AG20443 (cell line): Measurements from ENCODE around the gene TBKBP1.

Source experiments
- DNase-seq: peaks from one replicate; pipeline ENCODE4 v3.0.0; 2012; ENCODE audit warnings: low spot score, mixed read lengths

The TBKBP1 gene

DNA sequence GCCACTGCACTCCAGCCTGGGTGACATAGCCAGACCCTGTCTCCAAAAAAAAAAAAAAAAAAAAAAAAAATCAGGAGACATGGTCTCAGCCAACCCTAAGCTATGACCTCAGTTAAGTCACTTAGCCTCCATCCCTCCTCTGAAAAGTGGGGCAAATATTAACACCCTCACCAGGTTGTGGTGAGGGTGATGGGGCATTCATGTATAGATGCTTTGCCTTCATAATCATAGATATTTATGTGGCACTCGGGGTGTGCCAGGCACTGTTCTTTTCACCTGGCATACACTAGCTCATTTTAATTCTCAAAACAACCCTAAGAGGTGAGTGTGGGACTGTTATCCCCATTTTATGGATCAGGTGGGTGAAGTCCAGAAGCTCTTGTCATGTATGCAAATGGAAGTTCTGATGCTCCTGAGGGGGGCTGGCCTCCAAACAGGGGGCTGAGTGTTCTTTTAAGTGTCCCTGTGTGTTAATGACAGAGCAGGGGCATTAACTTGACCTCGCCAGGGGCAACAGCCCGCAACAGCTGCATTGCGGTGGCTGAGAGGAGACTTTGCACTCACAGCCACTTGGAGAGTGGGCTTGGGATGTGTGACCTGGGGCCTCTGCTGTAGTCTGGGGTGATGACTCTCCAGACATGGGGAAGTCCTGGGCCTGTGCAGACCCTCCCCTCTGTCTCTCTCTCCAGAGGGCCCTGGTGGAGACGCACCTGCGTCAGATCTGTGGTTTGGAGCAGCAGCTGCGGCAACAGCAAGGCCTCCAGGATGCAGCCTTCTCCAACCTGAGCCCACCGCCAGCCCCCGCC lies 4.1 kb downstream of the TBKBP1 start:
- no peak for DNase-seq

DNA sequence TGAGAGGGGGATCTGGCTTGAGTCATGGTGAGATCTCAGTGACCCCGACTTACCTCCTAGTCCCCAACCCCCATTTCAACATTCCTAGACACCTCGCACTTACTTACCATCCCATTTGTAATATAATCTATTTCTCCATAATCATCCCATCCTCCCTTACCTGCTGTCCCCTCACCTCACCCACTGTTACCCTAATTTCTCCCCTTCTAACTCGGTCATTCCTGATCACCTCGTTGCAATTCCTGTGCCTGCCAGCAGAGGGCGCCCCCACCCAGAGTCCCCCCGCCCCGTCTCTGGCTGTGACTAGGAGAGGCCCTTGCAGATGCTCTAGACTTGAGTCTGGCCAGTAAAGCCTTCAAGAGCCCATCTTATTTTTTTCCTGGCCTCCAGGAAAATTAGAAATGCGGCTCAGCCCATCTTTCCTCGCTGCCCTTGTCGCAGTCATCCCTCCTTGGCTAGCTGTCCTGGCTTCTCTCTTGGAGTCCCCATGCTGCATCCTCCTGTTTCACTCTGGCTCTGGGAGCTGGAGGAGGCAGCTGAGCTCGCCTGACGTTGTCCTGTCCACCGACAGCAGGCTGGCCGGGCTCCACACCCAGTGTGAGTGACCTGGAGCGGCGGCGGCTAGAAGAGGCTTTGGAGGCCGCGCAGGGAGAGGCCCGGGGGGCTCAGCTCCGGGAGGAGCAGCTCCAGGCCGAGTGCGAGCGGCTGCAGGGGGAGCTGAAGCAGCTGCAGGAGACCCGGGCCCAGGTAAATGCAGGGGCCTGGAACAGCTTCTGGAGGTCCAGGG lies 5.0 kb downstream of the TBKBP1 start:
- peak; percentile 94 for DNase-seq

DNA sequence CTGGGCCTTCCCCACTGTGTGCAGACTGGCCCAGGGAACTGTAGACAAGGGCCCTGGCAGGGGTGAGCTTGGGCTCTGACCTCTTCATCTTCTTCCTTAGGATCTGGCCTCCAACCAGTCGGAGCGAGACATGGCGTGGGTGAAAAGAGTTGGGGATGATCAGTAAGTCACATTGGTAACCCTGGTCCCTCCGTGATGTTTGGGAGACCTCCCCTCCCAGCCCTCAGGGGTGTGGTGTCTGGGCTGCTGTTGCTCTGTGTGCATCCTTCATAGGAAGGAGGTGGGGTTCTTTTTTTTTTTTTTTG lies 5.5 kb downstream of the TBKBP1 start:
- no peak for DNase-seq

DNA sequence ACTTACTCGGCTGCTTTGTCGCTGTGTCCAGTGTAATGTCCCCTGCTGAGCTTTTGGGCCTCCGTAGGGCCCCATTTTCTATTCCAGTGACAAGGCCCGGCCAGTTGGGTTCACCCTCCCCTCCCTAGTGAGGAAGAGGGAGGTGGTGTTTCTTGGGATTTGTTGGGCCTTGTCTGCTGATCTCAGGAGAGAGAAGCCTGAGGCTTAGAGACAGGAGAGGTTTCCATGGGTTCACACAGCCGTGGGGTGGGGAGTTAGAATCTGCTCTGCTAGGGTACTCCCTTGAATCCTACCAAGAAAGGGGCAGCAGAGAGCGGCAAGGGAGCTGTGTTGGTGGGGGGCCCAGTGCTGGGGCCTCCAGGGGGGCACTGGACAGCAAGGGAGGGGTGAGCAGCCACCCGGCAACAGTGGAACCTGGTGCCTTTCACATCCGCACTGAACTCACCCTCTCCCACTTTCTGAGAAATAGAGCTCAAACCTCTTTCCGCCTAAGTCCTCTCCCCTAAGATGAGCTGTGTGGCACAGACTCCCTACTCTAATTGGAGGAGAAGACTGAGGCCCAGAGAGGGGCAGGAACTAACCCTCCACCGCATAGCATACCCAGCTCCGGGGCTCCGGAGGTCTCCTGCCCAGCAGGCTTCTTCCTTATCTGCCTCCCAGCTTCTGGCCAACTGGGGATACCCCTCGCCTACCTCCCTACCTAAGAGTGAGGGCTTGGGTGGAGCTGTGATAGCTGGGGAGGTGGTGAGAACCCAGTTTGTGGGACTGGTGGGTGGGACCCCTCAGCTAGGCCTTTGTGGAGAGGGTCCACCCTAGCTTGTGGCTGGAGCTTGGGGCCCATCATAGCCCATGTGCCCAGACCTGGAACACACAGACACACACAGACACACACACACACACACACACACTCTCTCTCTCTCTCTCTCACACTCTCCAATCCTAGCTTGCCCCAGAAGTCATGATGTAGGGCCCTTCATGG lies 6.8 kb downstream of the TBKBP1 start:
- DNase-seq = no peak

DNA sequence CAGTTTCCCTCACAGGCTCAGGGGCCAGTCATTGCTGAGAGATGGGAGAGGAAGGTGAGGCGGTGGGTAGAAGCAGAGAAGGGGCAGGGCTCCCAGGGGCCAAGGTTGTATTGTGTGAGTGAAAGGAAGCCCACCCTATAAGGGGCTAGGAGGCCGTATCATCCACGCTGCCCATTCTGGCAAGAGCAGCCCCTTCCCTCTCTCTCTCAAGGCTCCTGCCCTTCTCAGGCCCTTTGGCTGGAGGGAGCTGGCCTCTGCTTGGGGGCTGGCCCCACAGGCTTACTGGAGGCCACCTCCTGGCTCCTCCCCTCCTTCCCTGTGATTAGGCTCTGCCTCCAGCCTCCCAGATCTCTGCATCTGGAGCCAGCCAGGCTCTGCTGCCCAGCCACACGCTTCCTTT lies 7.6 kb downstream of the TBKBP1 start:
- no peak for DNase-seq

DNA sequence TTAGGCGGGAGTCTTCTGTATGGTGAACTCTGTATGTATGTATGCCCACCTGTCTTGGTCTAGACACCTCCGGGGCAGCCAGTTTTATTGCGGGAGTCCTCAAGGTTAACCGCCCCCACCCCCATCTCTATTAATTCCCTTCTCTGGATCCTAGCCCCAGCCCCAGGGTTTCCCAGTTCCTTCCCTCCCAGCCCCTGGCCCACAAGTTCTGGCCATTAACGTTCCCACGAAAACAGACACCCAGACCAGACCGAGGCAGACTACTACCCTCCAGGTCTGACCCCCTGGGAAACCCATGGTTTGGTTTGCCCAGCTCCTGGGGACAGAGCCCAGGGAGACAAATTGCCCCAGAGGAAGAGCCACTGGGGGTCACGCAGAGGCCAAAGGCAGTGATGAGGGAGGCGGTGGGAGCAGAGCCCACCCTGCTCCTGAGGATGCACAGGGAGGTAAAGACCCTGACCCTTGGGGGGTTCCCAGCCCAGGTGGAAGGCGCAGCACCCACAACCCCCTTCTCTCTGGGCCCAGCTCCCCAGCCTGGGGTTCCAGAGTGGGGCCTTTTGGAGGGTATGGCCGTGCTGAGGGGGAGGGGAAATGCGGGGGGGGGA lies 8.5 kb downstream of the TBKBP1 start:
- no peak for DNase-seq

DNA sequence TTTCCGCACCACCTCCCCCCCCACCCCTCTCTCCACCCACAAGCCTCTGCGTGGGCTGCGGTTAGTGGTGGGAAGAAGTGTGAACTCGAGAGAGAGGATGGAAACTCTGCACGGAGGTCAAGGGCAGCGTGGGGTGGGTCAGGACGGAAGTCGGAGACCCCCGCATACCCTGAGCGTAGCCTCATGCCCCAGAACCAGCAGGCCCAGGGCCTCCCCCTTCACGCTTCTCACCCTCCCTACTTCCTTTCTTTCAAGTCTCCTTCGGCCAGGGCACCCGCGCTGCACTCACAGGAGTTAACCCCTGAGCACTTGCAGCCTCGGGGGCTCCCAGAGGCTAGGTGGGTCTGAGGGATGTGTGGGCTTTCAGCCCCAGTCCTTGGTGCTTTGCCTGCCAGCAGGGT lies 9.2 kb downstream of the TBKBP1 start:
- DNase-seq = no peak

DNA sequence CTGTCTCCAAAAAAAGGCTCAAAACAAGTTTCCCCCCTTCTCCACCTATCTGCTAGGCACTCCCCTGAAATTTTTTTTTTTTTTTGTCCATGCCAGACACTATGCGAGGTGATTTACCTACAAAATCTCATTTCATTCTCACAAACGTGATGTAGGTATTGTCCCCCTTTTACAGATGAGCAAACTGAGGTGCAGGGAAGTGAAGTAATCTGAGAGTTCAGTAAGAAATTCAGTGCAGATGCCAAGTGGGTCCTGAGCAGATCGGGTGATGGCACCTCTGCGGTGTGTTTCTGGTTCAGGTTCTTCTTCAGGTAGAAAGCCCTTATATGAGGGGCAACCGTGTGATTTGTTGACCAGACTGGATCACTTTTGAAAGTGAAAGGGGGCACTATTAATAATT lies 9.7 kb downstream of the TBKBP1 start:
- DNase-seq = no peak

DNA sequence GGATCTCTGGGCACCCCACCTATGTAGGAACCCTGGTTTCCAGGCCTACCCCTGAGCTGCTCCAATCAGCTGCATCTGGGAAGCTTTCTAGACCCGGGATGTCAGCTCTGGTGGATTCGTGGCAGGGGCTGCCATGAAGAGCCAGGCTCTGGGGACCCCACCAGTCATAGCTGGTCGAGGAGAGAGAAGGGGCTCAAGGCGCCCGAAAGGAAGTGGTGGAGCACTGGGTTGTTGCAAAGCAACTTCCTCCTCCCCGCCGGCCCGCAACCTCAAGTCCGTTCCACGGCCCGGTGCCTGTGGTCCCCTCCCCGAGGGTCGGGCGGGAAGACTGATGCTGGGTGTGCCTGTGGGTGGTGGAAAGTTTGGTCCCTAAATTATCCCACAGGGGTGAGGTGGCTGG lies 10.2 kb downstream of the TBKBP1 start:
- DNase-seq = no peak

DNA sequence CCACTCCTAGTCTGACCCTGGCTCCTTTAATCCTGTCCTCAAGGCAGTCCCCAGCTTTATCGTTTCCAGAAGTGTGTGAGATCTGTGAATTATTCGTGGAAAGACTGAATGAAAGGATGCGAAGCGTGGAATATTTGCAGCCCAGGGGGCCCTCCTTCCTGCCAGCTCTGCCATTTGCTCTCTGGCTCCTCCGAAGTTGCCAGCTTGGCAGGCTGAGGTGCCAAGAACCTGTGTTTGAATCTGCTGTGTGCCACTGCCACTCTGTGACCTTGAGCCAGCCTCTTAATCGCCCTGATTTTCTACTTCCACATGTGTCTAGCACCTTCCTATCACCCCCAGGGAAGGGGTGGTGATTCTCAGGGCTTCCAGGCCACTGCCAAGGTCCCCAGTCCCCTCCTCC lies 10.8 kb downstream of the TBKBP1 start:
- DNase-seq = no peak

DNA sequence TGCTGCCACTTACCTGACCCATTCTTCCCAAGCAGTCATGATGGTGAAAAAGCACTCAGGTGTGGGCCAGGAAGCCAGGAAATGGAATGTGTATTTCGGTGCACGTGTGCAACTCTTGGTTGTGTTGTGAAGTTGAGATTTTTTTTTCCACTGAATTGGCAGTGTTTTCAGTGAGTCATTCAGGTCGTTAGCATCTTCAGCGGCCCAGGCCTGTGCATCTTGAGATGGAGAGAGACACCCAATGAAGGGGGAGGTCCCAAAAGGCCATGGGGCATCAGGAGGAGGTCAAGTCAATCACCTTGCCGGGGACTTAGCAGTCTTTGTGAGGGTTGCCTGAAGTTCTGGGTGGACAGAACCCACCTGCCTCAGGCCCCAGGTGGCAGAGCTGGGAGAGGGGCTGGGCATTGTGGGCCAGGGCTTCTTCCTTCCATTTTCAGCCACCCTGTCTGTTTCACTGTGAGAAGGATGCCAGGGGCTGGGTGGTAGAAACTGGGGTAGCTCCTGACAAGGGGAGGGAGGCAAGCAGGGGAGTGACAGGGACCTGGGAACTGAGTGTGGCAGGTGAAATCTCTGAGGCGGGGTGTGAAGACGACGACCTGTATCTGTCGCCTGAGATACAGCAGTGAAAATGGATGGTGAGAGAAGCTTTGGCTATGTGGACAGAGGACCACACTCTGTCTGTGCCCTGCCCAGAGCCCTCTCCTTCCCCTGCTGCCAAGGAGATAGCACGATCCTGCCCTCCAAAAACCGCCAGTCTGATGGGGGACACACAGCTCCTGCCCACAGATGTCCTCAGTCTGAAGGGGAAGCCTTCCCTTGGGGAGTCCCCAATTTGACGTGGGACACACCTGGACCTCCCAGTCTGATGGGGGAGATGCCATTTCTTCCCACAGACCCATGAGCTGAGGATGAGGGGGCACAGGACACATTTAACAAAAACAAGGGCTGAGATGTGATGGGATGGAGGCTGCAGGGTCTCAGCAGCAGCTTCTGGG lies 11.9 kb downstream of the TBKBP1 start:
- no peak for DNase-seq

DNA sequence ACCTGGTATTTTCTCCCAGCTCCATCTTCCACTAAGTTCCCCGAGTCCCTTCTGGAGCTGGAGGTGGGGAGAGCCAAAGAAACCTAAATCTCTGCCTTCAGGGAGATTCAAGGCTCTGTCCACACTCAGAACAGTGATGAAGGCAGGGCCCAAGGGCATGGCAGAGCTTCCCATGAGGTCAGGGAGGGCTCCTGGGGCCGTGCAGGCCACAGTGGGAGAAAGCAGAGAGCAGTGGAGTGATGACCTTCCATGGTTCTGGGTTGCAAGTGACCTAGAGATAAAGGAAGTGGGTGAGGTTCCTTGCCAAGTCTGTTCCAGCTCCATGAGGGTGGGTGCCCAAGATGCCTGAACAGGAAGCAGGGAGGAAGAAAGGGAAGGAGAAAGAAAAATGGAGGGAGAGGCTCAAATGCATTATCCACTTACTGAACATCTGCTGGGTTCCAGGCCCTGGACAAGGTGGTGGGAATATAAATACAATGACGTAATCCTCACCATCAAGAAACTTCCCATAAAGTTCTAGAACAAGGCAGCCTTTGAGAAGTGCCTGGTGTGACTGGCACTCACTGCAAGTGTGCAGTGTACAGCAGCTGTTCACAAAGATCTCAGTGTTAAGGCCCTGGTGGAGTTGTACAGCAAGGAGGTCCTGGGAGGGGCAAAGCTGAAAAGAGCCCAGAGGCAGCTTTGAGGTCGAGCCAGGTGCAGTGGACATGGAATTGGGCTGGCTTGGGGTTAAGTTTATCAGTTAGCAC lies 13.3 kb downstream of the TBKBP1 start:
- DNase-seq = no peak

DNA sequence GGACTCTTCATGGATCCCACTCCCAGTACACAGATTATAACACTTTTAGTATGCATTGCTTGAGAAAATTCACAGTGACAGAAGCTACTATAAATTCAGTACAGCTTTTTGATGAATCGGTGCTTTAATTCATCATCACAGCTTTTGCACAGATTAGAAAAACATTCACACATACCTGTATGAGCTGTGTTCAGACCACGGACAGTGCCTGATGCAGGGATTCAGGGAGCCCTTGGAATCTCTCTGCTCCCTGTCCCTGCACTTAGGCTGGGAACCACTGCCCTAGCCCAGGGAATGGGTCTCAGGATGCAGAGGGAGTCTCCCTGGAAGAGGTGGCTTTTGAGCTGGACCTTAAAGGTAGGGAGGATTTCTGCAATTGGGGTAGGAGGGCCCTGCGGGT lies 13.9 kb downstream of the TBKBP1 start:
- no peak for DNase-seq

DNA sequence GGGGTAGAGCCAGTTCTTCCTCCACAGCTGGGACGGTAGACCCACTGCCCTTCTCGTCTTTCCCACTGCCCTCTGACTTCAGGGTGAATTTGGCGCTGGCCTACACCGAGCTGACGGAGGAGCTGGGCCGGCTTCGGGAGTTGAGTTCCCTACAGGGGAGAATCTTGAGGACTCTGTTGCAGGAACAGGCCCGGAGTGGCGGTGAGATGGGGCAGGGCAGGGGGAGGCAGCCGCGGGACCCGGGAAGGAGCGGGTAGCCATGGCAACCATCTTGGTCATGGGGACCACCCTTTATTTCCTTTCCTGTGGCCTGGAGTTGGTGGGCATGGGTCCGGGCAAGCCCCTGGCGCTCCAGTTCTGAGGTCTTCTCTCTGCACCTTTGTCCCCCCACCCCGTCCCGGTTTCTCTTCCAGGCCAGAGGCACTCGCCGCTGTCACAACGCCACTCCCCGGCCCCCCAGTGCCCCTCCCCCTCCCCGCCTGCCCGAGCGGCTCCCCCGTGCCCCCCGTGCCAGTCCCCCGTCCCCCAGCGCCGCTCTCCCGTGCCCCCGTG lies 14.4 kb downstream of the TBKBP1 start:
- DNase-seq = no peak

DNA sequence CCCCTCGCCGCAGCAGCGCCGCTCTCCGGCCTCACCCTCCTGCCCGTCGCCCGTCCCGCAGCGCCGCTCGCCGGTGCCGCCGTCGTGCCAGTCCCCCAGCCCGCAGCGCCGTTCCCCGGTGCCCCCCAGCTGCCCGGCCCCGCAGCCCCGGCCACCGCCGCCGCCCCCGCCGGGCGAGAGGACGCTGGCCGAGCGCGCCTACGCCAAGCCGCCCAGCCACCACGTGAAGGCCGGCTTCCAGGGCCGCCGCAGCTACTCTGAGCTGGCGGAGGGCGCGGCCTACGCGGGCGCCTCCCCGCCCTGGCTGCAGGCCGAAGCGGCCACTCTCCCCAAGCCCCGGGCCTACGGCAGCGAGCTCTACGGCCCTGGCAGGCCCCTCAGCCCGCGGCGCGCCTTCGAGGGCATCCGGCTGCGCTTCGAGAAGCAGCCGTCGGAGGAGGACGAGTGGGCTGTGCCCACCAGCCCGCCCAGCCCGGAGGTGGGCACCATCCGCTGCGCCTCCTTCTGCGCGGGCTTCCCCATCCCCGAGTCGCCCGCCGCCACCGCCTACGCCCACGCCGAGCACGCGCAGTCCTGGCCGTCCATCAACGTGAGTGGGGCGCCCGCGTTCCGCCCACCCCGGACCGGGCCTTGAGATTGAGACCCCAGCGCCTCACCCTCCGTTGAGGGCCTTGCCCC lies 15.0 kb downstream of the TBKBP1 start:
- no peak for DNase-seq

DNA sequence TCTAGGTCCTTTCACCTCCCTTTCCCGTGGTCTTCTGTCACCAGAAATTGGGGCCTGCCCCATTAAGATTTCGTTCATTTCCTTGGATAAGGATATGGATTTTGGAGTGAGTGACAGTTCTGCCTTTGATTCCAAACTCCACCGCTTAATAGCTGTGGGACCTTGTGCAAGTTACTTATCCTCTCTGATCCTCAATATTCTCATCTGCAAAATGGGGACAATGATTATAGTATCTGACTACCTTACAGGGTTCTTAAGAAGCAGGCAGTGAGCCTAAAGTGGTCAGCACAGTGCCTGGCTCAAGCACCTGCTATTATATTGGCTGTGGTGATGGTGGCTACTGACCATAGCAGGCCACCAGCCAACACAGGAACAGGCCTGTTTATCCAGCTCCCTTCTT lies 15.6 kb downstream of the TBKBP1 start:
- DNase-seq = no peak

DNA sequence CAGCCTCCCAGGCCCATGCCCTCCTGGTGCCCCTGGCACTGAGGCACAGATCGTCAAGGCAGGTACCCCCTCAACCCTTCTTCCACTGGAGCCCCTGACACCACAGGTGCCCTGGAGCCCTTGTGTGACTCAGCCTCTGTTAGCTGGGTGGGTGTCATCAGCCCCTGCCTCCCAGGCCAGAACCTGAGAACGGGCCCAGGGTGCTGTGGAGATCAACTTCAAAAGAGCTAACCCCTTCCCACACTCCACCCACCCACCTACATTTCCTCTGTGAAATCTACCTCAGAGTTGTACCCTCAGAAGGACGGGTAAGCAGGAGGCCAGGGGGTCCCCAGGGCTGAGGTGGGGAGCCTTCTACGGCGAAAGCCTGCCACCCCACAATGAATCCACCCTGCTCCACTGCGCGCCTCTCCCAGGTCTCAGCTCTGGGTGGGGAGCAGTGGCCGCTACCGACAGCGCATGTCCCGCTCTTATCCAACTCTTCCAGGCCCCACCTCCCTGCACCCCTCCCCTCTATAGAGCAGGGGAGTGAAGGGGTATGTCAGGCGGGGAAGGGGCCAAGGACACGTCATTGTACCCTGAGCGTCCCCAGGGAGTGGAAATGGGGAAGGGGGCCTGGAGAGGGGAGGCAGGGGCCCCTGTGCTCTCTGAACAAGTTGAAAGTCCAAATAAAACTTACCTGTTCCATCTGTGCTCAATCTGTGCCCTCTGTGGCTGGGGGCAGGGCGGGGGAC lies 17.6 kb downstream of the TBKBP1 start:
- no peak for DNase-seq

DNA sequence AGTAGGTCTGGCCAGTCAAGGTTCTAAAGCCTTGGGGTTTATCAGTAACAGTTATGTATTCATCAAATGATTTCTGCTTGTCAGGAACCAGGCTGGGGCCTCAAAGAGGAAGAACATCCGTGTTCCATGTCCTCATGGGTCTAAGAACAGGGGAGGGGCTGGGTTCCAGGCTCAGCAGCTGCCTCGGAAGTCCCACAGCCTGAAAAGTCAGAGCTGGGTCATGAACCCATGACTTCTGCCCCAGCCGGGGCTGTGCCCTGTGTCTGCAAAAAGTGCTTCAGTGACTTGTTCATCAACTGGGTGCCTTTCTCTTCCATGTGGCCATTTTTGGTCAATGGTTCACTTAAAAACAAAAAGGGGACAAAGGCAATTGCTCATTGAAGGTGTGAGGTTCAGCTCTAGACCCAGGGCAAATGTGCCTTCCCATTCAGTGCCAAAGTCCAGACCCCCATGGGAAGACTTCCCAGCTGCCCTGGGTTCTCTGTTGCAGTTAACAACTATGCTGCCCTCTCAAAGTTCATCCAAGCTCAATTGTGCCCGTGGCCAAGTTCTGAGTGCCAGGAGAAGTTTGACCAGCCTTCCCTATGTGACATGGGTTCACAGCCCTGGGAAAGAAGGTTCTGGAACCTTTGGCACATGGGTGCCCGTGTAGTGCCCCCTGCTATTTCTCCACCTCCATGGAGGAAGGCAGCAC lies 18.5 kb downstream of the TBKBP1 start:
- no peak for DNase-seq
